ENCODE measurements around the gene TNIK.

TNIK gene

DNA sequence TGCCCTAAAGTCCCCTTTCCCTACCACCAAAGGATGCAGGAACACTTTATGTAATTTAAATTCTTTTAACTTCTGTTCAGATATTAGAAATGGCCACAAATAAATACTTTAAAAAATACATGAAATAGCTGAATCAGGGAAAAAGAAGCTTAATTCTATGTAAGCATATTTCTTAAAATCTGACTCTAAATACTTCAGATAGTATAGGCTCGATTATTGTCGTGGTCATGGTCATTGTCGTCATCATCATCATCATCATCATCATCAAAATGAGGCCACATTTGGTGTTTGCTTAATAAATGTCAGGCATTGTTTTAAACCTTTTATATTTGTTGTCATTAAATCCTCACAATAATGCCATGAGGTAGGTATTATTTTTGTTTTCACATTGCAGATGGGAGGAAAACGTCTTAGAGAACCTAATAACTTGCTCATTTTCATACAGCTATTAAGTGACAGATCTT, 448.3 kb downstream of the TNIK start:
- TF ChIP-seq, protein P1, sequence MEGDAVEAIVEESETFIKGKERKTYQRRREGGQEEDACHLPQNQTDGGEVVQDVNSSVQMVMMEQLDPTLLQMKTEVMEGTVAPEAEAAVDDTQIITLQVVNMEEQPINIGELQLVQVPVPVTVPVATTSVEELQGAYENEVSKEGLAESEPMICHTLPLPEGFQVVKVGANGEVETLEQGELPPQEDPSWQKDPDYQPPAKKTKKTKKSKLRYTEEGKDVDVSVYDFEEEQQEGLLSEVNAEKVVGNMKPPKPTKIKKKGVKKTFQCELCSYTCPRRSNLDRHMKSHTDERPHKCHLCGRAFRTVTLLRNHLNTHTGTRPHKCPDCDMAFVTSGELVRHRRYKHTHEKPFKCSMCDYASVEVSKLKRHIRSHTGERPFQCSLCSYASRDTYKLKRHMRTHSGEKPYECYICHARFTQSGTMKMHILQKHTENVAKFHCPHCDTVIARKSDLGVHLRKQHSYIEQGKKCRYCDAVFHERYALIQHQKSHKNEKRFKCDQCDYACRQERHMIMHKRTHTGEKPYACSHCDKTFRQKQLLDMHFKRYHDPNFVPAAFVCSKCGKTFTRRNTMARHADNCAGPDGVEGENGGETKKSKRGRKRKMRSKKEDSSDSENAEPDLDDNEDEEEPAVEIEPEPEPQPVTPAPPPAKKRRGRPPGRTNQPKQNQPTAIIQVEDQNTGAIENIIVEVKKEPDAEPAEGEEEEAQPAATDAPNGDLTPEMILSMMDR (IDR thresholded peaks at IDR 0.05), result no peak
- H3K4me3 Mint-ChIP-seq, result no peak overlapping the region
- no peaks in the 10 kb centered on the region for H3K4me1 Mint-ChIP-seq
- no peaks in the 10 kb centered on the region for H3K9me3 Mint-ChIP-seq
- peaks cover 4% of the 10 kb centered on the region for H3K27me3 Mint-ChIP-seq (ENCODE audit: low read depth, poor library complexity)
- no peak for DNase-seq
- no peaks in the 10 kb centered on the region for H3K36me3 Mint-ChIP-seq (ENCODE audit: low read depth)
- H3K27ac Mint-ChIP-seq, result no peak overlapping the region
